Suprapubic skin (tissue), 4 donors: Measurements from ENCODE around the gene FAM83E. TPM values are rescaled to one million over a fixed set of nuclear protein-coding genes. Genes with fewer than 3 reads are reported as not detected.
A peak's percentile ranks its signal among the peaks of the same experiment; 100 is the strongest.

Experiments used
- DNase-seq, 2 donors: peaks; one replicate each; pipeline ENCODE4 v3.0.0-alpha.2; 2019; ENCODE audit warnings: low spot score in 2 of 2
- H3K27ac ChIP-seq: fragments of 200-600 bp; sonication (generic); one replicate; pipeline ENCODE4 v1.5.1; 2019
- H3K27me3 ChIP-seq: fragments of 200-600 bp; sonication (generic); one replicate; pipeline ENCODE4 v1.5.1; 2019
- H3K36me3 ChIP-seq: fragments of 200-600 bp; sonication (generic); one replicate; pipeline ENCODE4 v1.5.1; 2019
- H3K4me1 ChIP-seq: fragments of 200-600 bp; sonication (generic); one replicate; pipeline ENCODE4 v1.5.1; 2019
- H3K4me3 ChIP-seq: fragments of 200-600 bp; sonication (generic); one replicate; pipeline ENCODE4 v1.5.1; 2019; ENCODE audit warnings: mild to moderate bottlenecking
- H3K9me3 ChIP-seq: fragments of 200-600 bp; sonication (generic); one replicate; pipeline ENCODE4 v1.5.1; 2019
- CTCF ChIP-seq, 2 donors: fragments of 200-600 bp in 1 of 2; fragments of 450-650 bp in 1 of 2; sonication (generic) in 1 of 2; IDR thresholded peaks; one replicate each; pipeline ENCODE4 v1.5.1; 2016 to 2019; ENCODE audit warnings: antibody characterized with exemption in 2 of 2, mild to moderate bottlenecking in 1 of 2, moderate library complexity in 1 of 2
- EP300 ChIP-seq: sonication (generic); formaldehyde crosslinking; IDR thresholded peaks from one replicate; pipeline ENCODE4 v1.6.1; 2017; ENCODE audit warnings: antibody characterized with exemption
- POLR2A ChIP-seq, 2 donors: fragments of 450-650 bp; IDR thresholded peaks; one replicate each; pipeline ENCODE4 v1.6.1; 2017; ENCODE audit warnings: antibody characterized with exemption in 2 of 2, mild to moderate bottlenecking in 2 of 2, moderate library complexity in 2 of 2
- POLR2AphosphoS5 ChIP-seq, 3 donors: sonication (generic); formaldehyde crosslinking; IDR thresholded peaks; one replicate each; pipeline ENCODE4 v1.6.1; 2017; ENCODE audit warnings: antibody characterized with exemption in 3 of 3
- WGBS: methylation state at CpG from one replicate; pipeline ENCODE4 v1.1.5; 2018; 5-methylcytosine and 5-hydroxymethylcytosine counted together
- total RNA-seq, 4 donors: library from RNA; depleted of rRNA; stranded (reverse); fragments of >200 nt; gene quantifications; one replicate each; pipeline ENCODE4 v1.1.0, GENCODE V29; 2016

The FAM83E gene
- total RNA-seq, 4 donors from 2014 or later, result 0.87 to 5.1 (median 1.1) TPM

DNA sequence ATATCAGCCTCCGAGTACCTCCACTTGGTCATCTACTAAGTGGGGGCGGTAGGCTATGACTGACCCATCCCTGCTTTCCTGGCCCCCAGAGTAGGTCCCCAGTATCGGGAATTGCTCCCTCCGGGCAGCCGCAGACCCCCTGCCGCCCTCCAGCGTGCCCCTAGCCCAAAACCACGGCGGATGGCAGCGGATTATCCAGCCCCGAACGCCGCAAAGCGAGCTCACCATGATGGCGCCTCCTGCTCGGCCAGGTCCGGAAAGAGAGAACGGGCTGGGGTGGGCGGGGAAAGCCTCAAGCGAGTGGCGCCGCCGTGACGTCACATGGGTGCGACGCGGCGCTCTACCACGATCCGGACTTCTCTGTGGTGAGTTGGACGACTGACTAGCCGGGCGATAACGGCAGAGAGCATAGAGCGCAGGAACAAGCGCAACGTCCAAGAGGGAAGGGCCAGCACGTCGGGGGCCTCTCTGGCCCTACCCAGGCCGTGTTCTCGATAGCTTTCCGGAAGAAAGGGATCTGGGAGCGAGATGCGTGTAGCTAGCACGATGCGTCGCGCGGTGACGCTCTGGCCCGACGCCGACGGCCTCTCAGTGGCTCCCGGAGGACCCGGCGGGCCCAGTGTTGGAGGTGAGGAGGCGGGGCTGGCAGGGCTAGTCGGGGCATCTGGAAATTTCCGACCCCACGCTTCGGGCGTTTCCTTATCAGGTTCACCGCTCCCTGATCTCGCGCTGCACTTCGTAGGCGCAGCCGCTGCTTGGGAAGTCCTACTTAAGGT lies 4.2 kb upstream of the FAM83E start, which contains the start of the genes RPL18 and SPHK2:
TSS of gene RPL18 (minus strand) at position 263 of the 776 bp plus-strand sequence. CDS start at position 228, 35 bp downstream.
TSS of gene SPHK2 (plus strand) at position 591 of the 776 bp plus-strand sequence. CDS start 1,009 bp downstream, outside the sequence.
- Histone ChIP-seq H3K4me1 (peaks cover 72% of the 10 kb centered on the region), H3K27me3 (no peaks in the 10 kb centered on the region), H3K27ac (peak within 1 kb of the TSS; percentile 88), H3K36me3 (peaks cover 30% of the 10 kb centered on the region), H3K9me3 (no peaks in the 10 kb centered on the region), H3K4me3 (peak within 1 kb of the TSS; percentile 81)
- WGBS, result under 1% methylated on average over 47 of the region's 69 CpGs
- TF ChIP-seq POLR2A (IDR thresholded peaks at IDR 0.05), result peak; percentile 93 to 94
- no peak for TF ChIP-seq EP300
- TF ChIP-seq POLR2AphosphoS5 (IDR thresholded peaks at IDR 0.05), result peak; percentile 73 to 98 (median 76)
- no peak for TF ChIP-seq CTCF (IDR thresholded peaks at IDR 0.05)
- DNase-seq, result peak; percentile 98

DNA sequence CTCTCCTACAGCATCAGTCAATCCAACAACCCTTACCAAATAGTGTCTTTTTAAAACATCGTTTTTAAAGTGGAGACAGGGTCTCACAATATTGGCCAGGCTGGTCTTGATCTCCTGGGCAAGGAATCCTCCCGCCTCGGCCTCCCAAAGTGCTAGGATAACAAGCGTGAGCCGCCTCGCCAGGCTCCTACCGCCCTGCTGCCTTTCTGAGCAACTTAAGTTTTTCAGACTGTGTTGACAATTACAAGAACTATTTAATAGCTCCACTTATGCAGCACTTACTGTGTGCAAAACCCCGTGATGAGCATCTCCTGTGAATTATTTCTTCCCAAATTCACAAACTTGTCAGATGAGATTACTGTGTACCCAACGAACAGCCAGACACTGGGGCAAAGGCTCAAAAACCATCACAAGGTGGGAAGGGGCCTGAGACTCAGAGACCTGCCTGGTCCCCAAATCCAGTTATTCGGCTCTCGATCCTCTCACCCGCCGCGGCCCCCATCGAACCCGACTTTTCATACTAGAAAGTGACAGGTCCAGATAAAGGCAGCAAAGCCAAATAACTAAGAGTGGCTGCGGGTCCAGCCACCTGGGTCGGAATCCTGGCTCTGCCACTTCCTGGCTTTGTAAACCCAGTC lies 3.5 kb upstream of the FAM83E start:
- peak overlapping the region; percentile 88 for H3K27ac ChIP-seq
- peaks cover 69% of the 10 kb centered on the region for H3K4me1 ChIP-seq
- peak overlapping the region; percentile 81 for H3K4me3 ChIP-seq
- DNase-seq, result no peak
- peaks cover 30% of the 10 kb centered on the region for H3K36me3 ChIP-seq
- WGBS, result under 1% methylated on average over 9 of the region's 18 CpGs
- no peaks in the 10 kb centered on the region for H3K27me3 ChIP-seq
- no peaks in the 10 kb centered on the region for H3K9me3 ChIP-seq
- TF ChIP-seq EP300, result no peak
- TF ChIP-seq CTCF (IDR thresholded peaks at IDR 0.05), result no peak
- no peak for TF ChIP-seq POLR2AphosphoS5 (IDR thresholded peaks at IDR 0.05)
- no peak for TF ChIP-seq POLR2A (IDR thresholded peaks at IDR 0.05)

DNA sequence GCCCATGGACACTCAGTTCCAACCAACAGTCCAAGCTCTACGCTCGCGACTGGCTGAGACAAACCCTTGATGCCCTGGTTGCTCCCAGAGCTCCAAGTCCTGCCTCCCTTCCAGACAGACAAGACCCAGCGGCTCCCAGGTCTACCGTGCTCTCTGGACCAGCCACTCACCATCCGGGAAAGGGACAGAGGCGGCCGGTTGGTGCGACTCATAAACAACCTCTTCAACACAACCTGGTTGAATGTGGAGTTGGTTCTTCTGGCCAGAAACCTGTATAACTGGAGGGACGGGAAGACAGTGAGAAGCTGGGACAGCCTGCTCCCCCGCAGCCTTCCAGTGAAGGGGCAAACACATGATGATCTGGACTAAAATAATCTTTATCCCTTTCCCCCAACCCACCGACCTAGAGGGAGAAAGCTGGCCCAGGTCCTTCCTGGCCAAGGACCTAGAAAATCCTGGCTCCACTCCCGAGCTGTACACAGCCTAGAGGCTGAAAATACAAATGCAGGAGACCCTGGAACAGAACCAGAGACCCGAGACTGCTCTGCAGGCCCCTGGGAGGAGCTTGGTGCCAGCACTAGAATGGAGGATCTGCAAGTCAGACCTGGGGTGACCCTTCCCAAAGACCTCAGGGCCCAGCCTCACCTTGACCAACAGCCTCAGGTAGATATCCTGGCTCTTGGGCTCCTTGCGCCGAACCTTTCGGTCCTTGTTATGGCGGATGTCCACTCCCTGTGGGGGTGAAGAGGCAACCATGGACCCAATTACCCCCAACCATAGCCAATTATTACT lies 2.5 kb upstream of the FAM83E start:
- Histone ChIP-seq H3K9me3 (no peaks in the 10 kb centered on the region), H3K36me3 (peaks cover 30% of the 10 kb centered on the region), H3K27me3 (no peaks in the 10 kb centered on the region), H3K27ac (peak overlapping the region; percentile 88), H3K4me1 (peaks cover 60% of the 10 kb centered on the region), H3K4me3 (peak overlapping the region; percentile 81)
- no peak for TF ChIP-seq POLR2AphosphoS5 (IDR thresholded peaks at IDR 0.05)
- no peak for TF ChIP-seq EP300
- TF ChIP-seq CTCF (IDR thresholded peaks at IDR 0.05), result no peak
- TF ChIP-seq POLR2A (IDR thresholded peaks at IDR 0.05), result no peak
- WGBS, result 52% methylated on average over 17 of the region's 18 CpGs
- no peak for DNase-seq

DNA sequence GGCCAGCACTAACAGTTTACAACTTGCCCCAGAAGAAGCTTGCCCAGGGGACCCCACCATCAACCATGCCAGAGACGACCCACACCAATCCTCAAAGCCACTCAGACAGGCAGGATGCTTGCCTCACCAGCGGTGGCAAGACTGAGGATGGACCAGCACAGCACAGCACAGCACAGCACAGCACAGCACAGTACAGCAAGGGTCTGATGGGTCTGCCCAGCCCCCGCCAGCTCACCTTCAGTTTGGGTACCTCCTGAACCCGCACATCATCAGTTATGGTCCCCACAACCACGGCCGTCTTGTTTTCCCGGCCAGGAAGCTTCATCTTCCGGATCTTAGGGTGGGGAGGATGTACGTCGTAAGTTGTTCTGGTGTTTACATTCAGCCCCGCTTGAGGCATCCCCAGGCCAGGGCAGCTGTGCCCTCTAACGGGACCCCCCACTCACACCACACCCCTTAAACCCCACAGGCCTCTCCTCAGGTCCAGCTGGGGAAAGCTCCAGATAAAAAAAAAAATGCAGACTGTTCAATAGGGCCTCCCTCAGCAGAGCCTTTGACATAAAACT lies 1.7 kb upstream of the FAM83E start:
- no peaks in the 10 kb centered on the region for H3K9me3 ChIP-seq
- 69% methylated on average over 10 of the region's 12 CpGs for WGBS
- H3K4me3 ChIP-seq, result peak overlapping the region; percentile 81
- H3K4me1 ChIP-seq, result peaks cover 57% of the 10 kb centered on the region
- peaks cover 30% of the 10 kb centered on the region for H3K36me3 ChIP-seq
- peak overlapping the region; percentile 88 for H3K27ac ChIP-seq
- no peak for TF ChIP-seq POLR2AphosphoS5 (IDR thresholded peaks at IDR 0.05)
- TF ChIP-seq EP300, result no peak
- TF ChIP-seq POLR2A (IDR thresholded peaks at IDR 0.05), result no peak
- no peak for TF ChIP-seq CTCF (IDR thresholded peaks at IDR 0.05)
- DNase-seq, result no peak
- no peaks in the 10 kb centered on the region for H3K27me3 ChIP-seq
